Panc1 (cell line): ENCODE data around the gene ATXN10.

Experiments
- CTCF ChIP-seq: fragments of 450-650 bp; IDR thresholded peaks from 2 replicates; pipeline ENCODE4 v1.5.1; 2017; ENCODE audit warnings: mild to moderate bottlenecking
- POLR2AphosphoS5 ChIP-seq: IDR thresholded peaks from 2 replicates; pipeline ENCODE4 v1.6.1; 2012; ENCODE audit warnings: mild to moderate bottlenecking, low read depth, low read length, moderate library complexity

- no peak for TF ChIP-seq CTCF
- TF ChIP-seq POLR2AphosphoS5, result no peak
Observed at GRCh38 chr22:45882881-45883810, 211.5 kb downstream of the ATXN10 start.
